HG03457 (cell line): Measurements from ENCODE around the gene ENTHD1.
"Not testable (repeated sequence)": the region's sequence is repeated elsewhere in the genome, so short reads cannot be mapped to it uniquely, and the experiment has no call there.

Experiments used
- ATAC-seq: cut with Tn5 transposase; IDR thresholded peaks from one replicate; pipeline ENCODE4 v1.9.1; 2021; ENCODE audit warnings: moderate number of reproducible peaks; ENCODE audit not compliant: unreplicated experiment

The ENTHD1 gene

GRCh38 chr22:39901565-39902146 is 8.1 kb upstream of the ENTHD1 start:
- ATAC-seq: no peak

- ATAC-seq: no peak
These were observed 7.0 kb upstream of the ENTHD1 start, which contains the start of gene GRAP2 for GRCh38 chr22:39900306-39901227. TSS of gene GRAP2 (plus strand) at chr22:39901084. CDS start at chr22:39947107, 46,023 bp downstream.

- ATAC-seq: no peak
These were observed 5.4 kb upstream of the ENTHD1 start for GRCh38 chr22:39898997-39899396.

- no peak for ATAC-seq
These were observed 4.3 kb upstream of the ENTHD1 start for GRCh38 chr22:39897841-39898240.

- ATAC-seq: no peak
These were observed 2.9 kb upstream of the ENTHD1 start for GRCh38 chr22:39896313-39896996.

GRCh38 chr22:39895682-39896081 is 2.1 kb upstream of the ENTHD1 start:
- no peak for ATAC-seq

GRCh38 chr22:39894554-39895092 is 1.1 kb upstream of the ENTHD1 start:
- ATAC-seq: no peak

GRCh38 chr22:39889924-39890323 is 3.6 kb downstream of the ENTHD1 start:
- ATAC-seq: not testable (repeated sequence)

GRCh38 chr22:39883057-39883456 is 10.5 kb downstream of the ENTHD1 start:
- no peak for ATAC-seq

GRCh38 chr22:39880722-39881121 is 12.8 kb downstream of the ENTHD1 start:
- ATAC-seq: no peak

- no peak for ATAC-seq
These were observed 16.3 kb downstream of the ENTHD1 start for GRCh38 chr22:39877079-39877845.

- not testable (repeated sequence) for ATAC-seq
These were observed 18.2 kb downstream of the ENTHD1 start for GRCh38 chr22:39875176-39875885.

- no peak for ATAC-seq
These were observed 19.6 kb downstream of the ENTHD1 start for GRCh38 chr22:39873965-39874364.

GRCh38 chr22:39872548-39872947 is 21.0 kb downstream of the ENTHD1 start:
- ATAC-seq: no peak

- no peak for ATAC-seq
These were observed 22.4 kb downstream of the ENTHD1 start for GRCh38 chr22:39871008-39871798.

GRCh38 chr22:39869797-39870196 is 23.8 kb downstream of the ENTHD1 start:
- ATAC-seq: not testable (repeated sequence)

- no peak for ATAC-seq
These were observed 24.8 kb downstream of the ENTHD1 start for GRCh38 chr22:39868741-39869140.

- no peak for ATAC-seq
These were observed 33.5 kb downstream of the ENTHD1 start for GRCh38 chr22:39859903-39860588.

- ATAC-seq: no peak
These were observed 37.0 kb downstream of the ENTHD1 start for GRCh38 chr22:39856588-39856987.
